NCI-H460 (cell line): ENCODE measurements around the gene NAP1L4. TPM values are rescaled to one million over a fixed set of nuclear protein-coding genes. Genes with fewer than 3 reads are reported as not detected.

Source experiments
- DNase-seq: peaks from one replicate; pipeline ENCODE4 v3.0.0-alpha.2; 2016; ENCODE audit warnings: low read depth; ENCODE audit errors: extremely low read depth
- total RNA-seq: library from RNA; depleted of rRNA; stranded (reverse); fragments of >200 nt; shearing (Covaris generic); gene quantifications from 2 replicates; pipeline ENCODE4 v1.2.3, GENCODE V29; 2014

The NAP1L4 gene
- total RNA-seq, 1 experiment from 2014 or later: 69.7 TPM

- DNase-seq: no peak
Measured at GRCh38 chr11:2963761-2964160, 28.4 kb downstream of the NAP1L4 start.

GRCh38 chr11:2963112-2963754, 28.9 kb downstream of the NAP1L4 start:
- DNase-seq: no peak

- no peak for DNase-seq
Measured at GRCh38 chr11:2961080-2961479, 31.0 kb downstream of the NAP1L4 start.

GRCh38 chr11:2960139-2960538, 32.0 kb downstream of the NAP1L4 start:
- DNase-seq: no peak

GRCh38 chr11:2958251-2958650, 33.9 kb downstream of the NAP1L4 start:
- DNase-seq: no peak

GRCh38 chr11:2955906-2956476, 36.1 kb downstream of the NAP1L4 start:
- no peak for DNase-seq

GRCh38 chr11:2954263-2954662, 37.9 kb downstream of the NAP1L4 start:
- no peak for DNase-seq

- no peak for DNase-seq
Measured at GRCh38 chr11:2952290-2952689, 39.8 kb downstream of the NAP1L4 start.

- DNase-seq: no peak
Measured at GRCh38 chr11:2951231-2952110, 40.7 kb downstream of the NAP1L4 start.

- DNase-seq: no peak
Measured at GRCh38 chr11:2950825-2951224, 41.3 kb downstream of the NAP1L4 start.

- no peak for DNase-seq
Measured at GRCh38 chr11:2949920-2950319, 42.2 kb downstream of the NAP1L4 start.

GRCh38 chr11:2947744-2948143, 44.4 kb downstream of the NAP1L4 start:
- DNase-seq: no peak

- DNase-seq: no peak
Measured at GRCh38 chr11:2945757-2946287, 46.3 kb downstream of the NAP1L4 start.

- no peak for DNase-seq
Measured at GRCh38 chr11:2945031-2945756, 46.9 kb downstream of the NAP1L4 start.

GRCh38 chr11:2944530-2944929, 47.6 kb downstream of the NAP1L4 start:
- no peak for DNase-seq

GRCh38 chr11:2943711-2944118, 48.4 kb downstream of the NAP1L4 start:
- no peak for DNase-seq

GRCh38 chr11:2942872-2943710, 49.0 kb downstream of the NAP1L4 start:
- DNase-seq: no peak

GRCh38 chr11:2942447-2942846, 49.7 kb downstream of the NAP1L4 start:
- no peak for DNase-seq

GRCh38 chr11:2940921-2941821, 51.0 kb downstream of the NAP1L4 start:
- no peak for DNase-seq
